Right renal pelvis (tissue), 4 donors: Measurements from ENCODE around the gene USP11. TPM values are rescaled to one million over a fixed set of nuclear protein-coding genes. Genes with fewer than 3 reads are reported as not detected.

Source experiments
- DNase-seq, 4 donors: peaks; one replicate each; pipeline ENCODE4 v3.0.0-alpha.2; 2013; ENCODE audit warnings: low read depth in 4 of 4, low spot score in 3 of 4, missing footprints in 1 of 4
- polyA plus RNA-seq, 4 donors: library from polyadenylated mRNA; unstranded; fragments of 120-200 nt; gene quantifications; one replicate each; pipeline ENCODE4 v1.2.1, GENCODE V29; 2013; ENCODE audit not compliant: insufficient read length in 4 of 4

Gene USP11
- polyA plus RNA-seq, 4 donors, result 116 to 145 (median 132) TPM

GRCh38 chrX:47223476-47224250, 9.1 kb upstream of the USP11 start:
- no peak for DNase-seq

GRCh38 chrX:47224266-47224895, 8.4 kb upstream of the USP11 start:
- no peak for DNase-seq

- DNase-seq, result no peak
Measured at GRCh38 chrX:47224896-47225290, 7.9 kb upstream of the USP11 start.

GRCh38 chrX:47226071-47226470, 6.7 kb upstream of the USP11 start:
- DNase-seq, result no peak

GRCh38 chrX:47226531-47227333, 6.1 kb upstream of the USP11 start:
- no peak for DNase-seq

- DNase-seq, result no peak
Measured at GRCh38 chrX:47227334-47227583, 5.5 kb upstream of the USP11 start.

- no peak for DNase-seq
Measured at GRCh38 chrX:47228550-47229270, 4.1 kb upstream of the USP11 start.

- DNase-seq, result no peak
Measured at GRCh38 chrX:47229427-47229826, 3.4 kb upstream of the USP11 start.

- DNase-seq, result no peak
Measured at GRCh38 chrX:47230136-47230868, 2.5 kb upstream of the USP11 start.

GRCh38 chrX:47231167-47231566, 1.6 kb upstream of the USP11 start:
- DNase-seq, result no peak

- no peak for DNase-seq
Measured at GRCh38 chrX:47232197-47232802, 509 bp upstream of the USP11 start.

GRCh38 chrX:47233333-47234113, 714 bp downstream of the USP11 start:
- DNase-seq, result peak; percentile 82 to 86 (median 84)

- no peak for DNase-seq
Measured at GRCh38 chrX:47234583-47234982, 1.8 kb downstream of the USP11 start.

- DNase-seq, result no peak
Measured at GRCh38 chrX:47235691-47236103, 2.9 kb downstream of the USP11 start.

GRCh38 chrX:47239199-47239598, 6.4 kb downstream of the USP11 start:
- no peak for DNase-seq

GRCh38 chrX:47239898-47240545, 7.2 kb downstream of the USP11 start:
- no peak for DNase-seq

GRCh38 chrX:47240619-47241018, 7.8 kb downstream of the USP11 start:
- no peak for DNase-seq

GRCh38 chrX:47241201-47242011, 8.6 kb downstream of the USP11 start:
- DNase-seq, result no peak
